Left lung (tissue), 10 donors: ENCODE data around the gene TENM4. TPM values are rescaled to one million over a fixed set of nuclear protein-coding genes. Genes with fewer than 3 reads are reported as not detected.

ENCODE experiments used
- ATAC-seq: fragments of 200-7000 bp; cut with Tn5 transposase; one replicate; pipeline ENCODE4 v1.9.1; 2020; ENCODE audit warnings: moderate library complexity
- DNase-seq, 4 donors: peaks; one replicate each; pipeline ENCODE4 v3.0.0-alpha.2; 2013 to 2020
- H3K27ac ChIP-seq, 2 donors: fragments of 200-600 bp; sonication (generic) in 1 of 2; one replicate each; pipeline versions ENCODE4 v1.5.0 to v1.8.0; 2020 to 2021
- H3K27me3 ChIP-seq, 2 donors: fragments of 200-600 bp; sonication (generic) in 1 of 2; one replicate each; pipeline versions ENCODE4 v1.5.0 to v1.8.0; 2020 to 2021
- H3K36me3 ChIP-seq, 2 donors: fragments of 200-600 bp; sonication (generic) in 1 of 2; one replicate each; pipeline versions ENCODE4 v1.5.0 to v1.8.0; 2020 to 2021
- H3K4me1 ChIP-seq, 2 donors: fragments of 200-600 bp; one replicate each; pipeline ENCODE4 v1.8.0; 2021
- H3K4me3 ChIP-seq, 2 donors: fragments of 200-600 bp; sonication (generic) in 1 of 2; one replicate each; pipeline versions ENCODE4 v1.5.0 to v1.8.0; 2020 to 2021; ENCODE audit warnings: mild to moderate bottlenecking in 1 of 2
- H3K9me3 ChIP-seq, 2 donors: fragments of 200-600 bp; sonication (generic) in 1 of 2; one replicate each; pipeline versions ENCODE4 v1.5.0 to v1.8.0; 2020 to 2021
- CTCF ChIP-seq, 2 donors: fragments of 200-600 bp; sonication (generic) in 1 of 2; IDR thresholded peaks; one replicate each; pipeline versions ENCODE4 v1.5.0 to v1.8.0; 2021; ENCODE audit warnings: antibody characterized with exemption in 2 of 2
- intact Hi-C, 2 donors: fragments of 100-400 bp; cut with DNase I; formaldehyde crosslinking; loops; one replicate each; pipeline versions ENCODE4 v1.11.2 to v1.14.2; 2022
- polyA plus RNA-seq, 6 donors: library from polyadenylated mRNA; unstranded; fragments of 120-200 nt; gene quantifications; one replicate each; pipeline ENCODE4 v1.2.1, GENCODE V29; 2013; ENCODE audit not compliant: insufficient read length in 6 of 6
- total RNA-seq, 2 donors: library from RNA; stranded (reverse); fragmentation: NEBNext Ultra II Directional; extraction: Animal tissue kit (Norgen Biotek cat#: 25700); gene quantifications; one replicate each; pipeline ENCODE4 v1.2.1, GENCODE V29; 2021
- donor health status: DM: no; HTN: yes; CAD: no.
- donor health status: DM: no; HTN: no; CAD: no.

Gene TENM4
- total and polyA plus RNA-seq, 8 donors = 3.4 to 7.1 (median 5.2) TPM

- Histone ChIP-seq H3K9me3 (no peaks in the 10 kb centered on the region), H3K4me3 (no peak overlapping the region), H3K4me1 (no peaks in the 10 kb centered on the region), H3K27me3 (peaks cover 0 to 9% of the 10 kb centered on the region in 2 donors), H3K36me3 (no peaks in the 10 kb centered on the region), H3K27ac (no peak overlapping the region)
- no peak for ATAC-seq
- intact Hi-C loops = no loop called here
- TF ChIP-seq CTCF (IDR thresholded peaks at IDR 0.05) = no peak
- DNase-seq = no peak
Measured at GRCh38 chr11:79397252-79397651, 43.6 kb downstream of the TENM4 start.

- ATAC-seq = no peak
- no peak for DNase-seq
- no peak for TF ChIP-seq CTCF (IDR thresholded peaks at IDR 0.05)
Measured at GRCh38 chr11:79396674-79397073, 44.2 kb downstream of the TENM4 start.

GRCh38 chr11:79396001-79396400 is 44.8 kb downstream of the TENM4 start:
- no peak overlapping the region for H3K27ac ChIP-seq
- ATAC-seq = no peak
- H3K4me3 ChIP-seq = no peak overlapping the region
- no peaks in the 10 kb centered on the region for H3K36me3 ChIP-seq
- no peak for TF ChIP-seq CTCF (IDR thresholded peaks at IDR 0.05)
- intact Hi-C loops = no loop called here
- no peaks in the 10 kb centered on the region for H3K9me3 ChIP-seq
- no peaks in the 10 kb centered on the region for H3K4me1 ChIP-seq
- peaks cover 0 to 9% of the 10 kb centered on the region in 2 donors for H3K27me3 ChIP-seq
- DNase-seq = no peak

More at GRCh38 chr11:79396674-79397073, 44.2 kb downstream of the TENM4 start:
- intact Hi-C loops = no loop called here
- peaks cover 0 to 9% of the 10 kb centered on the region in 2 donors for H3K27me3 ChIP-seq
- H3K4me1 ChIP-seq = no peaks in the 10 kb centered on the region
- H3K4me3 ChIP-seq = no peak overlapping the region
- H3K9me3 ChIP-seq = no peaks in the 10 kb centered on the region
- no peak overlapping the region for H3K27ac ChIP-seq
- H3K36me3 ChIP-seq = no peaks in the 10 kb centered on the region

GRCh38 chr11:79393362-79394043 is 47.3 kb downstream of the TENM4 start:
- no peaks in the 10 kb centered on the region for H3K4me1 ChIP-seq
- H3K4me3 ChIP-seq = no peak overlapping the region
- DNase-seq = no peak
- ATAC-seq = no peak
- H3K9me3 ChIP-seq = no peaks in the 10 kb centered on the region
- no peak for TF ChIP-seq CTCF (IDR thresholded peaks at IDR 0.05)
- peaks cover 0 to 9% of the 10 kb centered on the region in 2 donors for H3K27me3 ChIP-seq
- no peak overlapping the region for H3K27ac ChIP-seq
- intact Hi-C loops = no loop called here
- no peaks in the 10 kb centered on the region for H3K36me3 ChIP-seq

GRCh38 chr11:79392161-79392560 is 48.7 kb downstream of the TENM4 start:
- H3K4me3 ChIP-seq = no peak overlapping the region
- H3K27me3 ChIP-seq = peaks cover 0 to 9% of the 10 kb centered on the region in 2 donors
- intact Hi-C loops = no loop called here
- no peaks in the 10 kb centered on the region for H3K4me1 ChIP-seq
- H3K27ac ChIP-seq = no peak overlapping the region
- DNase-seq = no peak
- no peak for ATAC-seq
- H3K36me3 ChIP-seq = no peaks in the 10 kb centered on the region
- H3K9me3 ChIP-seq = no peaks in the 10 kb centered on the region
- TF ChIP-seq CTCF (IDR thresholded peaks at IDR 0.05) = no peak
